Islet precursor cell (in vitro differentiated cells): ENCODE data around the gene CDC42SE1.

ENCODE experiments used
- DNase-seq: peaks from one replicate; pipeline ENCODE4 v3.0.0-alpha.2; 2018

The CDC42SE1 gene

GRCh38 chr1:151051356-151052009 lies 7.9 kb downstream of the CDC42SE1 start:
- no peak for DNase-seq

- no peak for DNase-seq
These were observed 9.3 kb downstream of the CDC42SE1 start for GRCh38 chr1:151050051-151050688.

- no peak for DNase-seq
These were observed 10.0 kb downstream of the CDC42SE1 start for GRCh38 chr1:151049458-151049857.

GRCh38 chr1:151048645-151049032 lies 10.8 kb downstream of the CDC42SE1 start:
- no peak for DNase-seq

GRCh38 chr1:151047925-151048644 lies 11.3 kb downstream of the CDC42SE1 start:
- peak; percentile 78 for DNase-seq

- peak; percentile 89 for DNase-seq
These were observed 11.9 kb downstream of the CDC42SE1 start, which contains the start of gene C1orf56 for GRCh38 chr1:151047591-151047924. Gene C1orf56 (plus strand): TSS chr1:151047751. CDS start chr1:151047848, 97 bp downstream.

GRCh38 chr1:151043163-151043562 lies 16.3 kb downstream of the CDC42SE1 start:
- DNase-seq: no peak

- no peak for DNase-seq
These were observed 19.9 kb downstream of the CDC42SE1 start for GRCh38 chr1:151039521-151039920.

GRCh38 chr1:151037032-151037431 lies 22.4 kb downstream of the CDC42SE1 start:
- DNase-seq: no peak

GRCh38 chr1:151036356-151036755 lies 23.1 kb downstream of the CDC42SE1 start, which contains the start of gene BNIPL:
Gene BNIPL (plus strand): TSS chr1:151036586. CDS start chr1:151036726, 140 bp downstream.
- no peak for DNase-seq

GRCh38 chr1:151035167-151035566 lies 24.3 kb downstream of the CDC42SE1 start:
- no peak for DNase-seq

- no peak for DNase-seq
These were observed 27.3 kb downstream of the CDC42SE1 start for GRCh38 chr1:151032164-151032563.

- DNase-seq: no peak
These were observed 33.0 kb downstream of the CDC42SE1 start for GRCh38 chr1:151026460-151026859.

- peak; percentile 88 for DNase-seq
These were observed 34.8 kb downstream of the CDC42SE1 start for GRCh38 chr1:151024540-151025146.

GRCh38 chr1:151013518-151013917 lies 45.9 kb downstream of the CDC42SE1 start:
- DNase-seq: no peak

- no peak for DNase-seq
These were observed 46.5 kb downstream of the CDC42SE1 start for GRCh38 chr1:151012684-151013471.

- no peak for DNase-seq
These were observed 48.1 kb downstream of the CDC42SE1 start for GRCh38 chr1:151011154-151011850.

- DNase-seq: no peak
These were observed 49.1 kb downstream of the CDC42SE1 start for GRCh38 chr1:151010346-151010726.

- DNase-seq: no peak
These were observed 49.6 kb downstream of the CDC42SE1 start for GRCh38 chr1:151009674-151010345.

GRCh38 chr1:151009206-151009587 lies 50.2 kb downstream of the CDC42SE1 start:
- DNase-seq: no peak
